PC-9 (cell line): Measurements from ENCODE around the gene RAB36.

Experiments
- EZH2 ChIP-seq: fragments of 200-600 bp; sonication (generic); IDR thresholded peaks from 2 replicates; pipeline ENCODE4 v1.8.0; 2017; ENCODE audit warnings: antibody characterized with exemption, low read depth
- TF ChIP-seq, protein P1 (sequence below): fragments of 200-600 bp; sonication (generic); conservative IDR thresholded peaks from 2 replicates; pipeline ENCODE4 v1.6.1; 2017; ENCODE audit warnings: mixed run types, antibody characterized with exemption, mild to moderate bottlenecking, moderate library complexity

- TF ChIP-seq, protein P1, sequence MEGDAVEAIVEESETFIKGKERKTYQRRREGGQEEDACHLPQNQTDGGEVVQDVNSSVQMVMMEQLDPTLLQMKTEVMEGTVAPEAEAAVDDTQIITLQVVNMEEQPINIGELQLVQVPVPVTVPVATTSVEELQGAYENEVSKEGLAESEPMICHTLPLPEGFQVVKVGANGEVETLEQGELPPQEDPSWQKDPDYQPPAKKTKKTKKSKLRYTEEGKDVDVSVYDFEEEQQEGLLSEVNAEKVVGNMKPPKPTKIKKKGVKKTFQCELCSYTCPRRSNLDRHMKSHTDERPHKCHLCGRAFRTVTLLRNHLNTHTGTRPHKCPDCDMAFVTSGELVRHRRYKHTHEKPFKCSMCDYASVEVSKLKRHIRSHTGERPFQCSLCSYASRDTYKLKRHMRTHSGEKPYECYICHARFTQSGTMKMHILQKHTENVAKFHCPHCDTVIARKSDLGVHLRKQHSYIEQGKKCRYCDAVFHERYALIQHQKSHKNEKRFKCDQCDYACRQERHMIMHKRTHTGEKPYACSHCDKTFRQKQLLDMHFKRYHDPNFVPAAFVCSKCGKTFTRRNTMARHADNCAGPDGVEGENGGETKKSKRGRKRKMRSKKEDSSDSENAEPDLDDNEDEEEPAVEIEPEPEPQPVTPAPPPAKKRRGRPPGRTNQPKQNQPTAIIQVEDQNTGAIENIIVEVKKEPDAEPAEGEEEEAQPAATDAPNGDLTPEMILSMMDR = no peak
- TF ChIP-seq EZH2 = no peak
Measured at GRCh38 chr22:23212061-23213021, 67.1 kb downstream of the RAB36 start.
